Measurements from ENCODE around the gene CPED1.

- TF ChIP-seq, protein P1, sequence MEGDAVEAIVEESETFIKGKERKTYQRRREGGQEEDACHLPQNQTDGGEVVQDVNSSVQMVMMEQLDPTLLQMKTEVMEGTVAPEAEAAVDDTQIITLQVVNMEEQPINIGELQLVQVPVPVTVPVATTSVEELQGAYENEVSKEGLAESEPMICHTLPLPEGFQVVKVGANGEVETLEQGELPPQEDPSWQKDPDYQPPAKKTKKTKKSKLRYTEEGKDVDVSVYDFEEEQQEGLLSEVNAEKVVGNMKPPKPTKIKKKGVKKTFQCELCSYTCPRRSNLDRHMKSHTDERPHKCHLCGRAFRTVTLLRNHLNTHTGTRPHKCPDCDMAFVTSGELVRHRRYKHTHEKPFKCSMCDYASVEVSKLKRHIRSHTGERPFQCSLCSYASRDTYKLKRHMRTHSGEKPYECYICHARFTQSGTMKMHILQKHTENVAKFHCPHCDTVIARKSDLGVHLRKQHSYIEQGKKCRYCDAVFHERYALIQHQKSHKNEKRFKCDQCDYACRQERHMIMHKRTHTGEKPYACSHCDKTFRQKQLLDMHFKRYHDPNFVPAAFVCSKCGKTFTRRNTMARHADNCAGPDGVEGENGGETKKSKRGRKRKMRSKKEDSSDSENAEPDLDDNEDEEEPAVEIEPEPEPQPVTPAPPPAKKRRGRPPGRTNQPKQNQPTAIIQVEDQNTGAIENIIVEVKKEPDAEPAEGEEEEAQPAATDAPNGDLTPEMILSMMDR (IDR thresholded peaks at IDR 0.05): no peak
- no peak for TF ChIP-seq KAT7 (CRISPR knock-in tag; IDR thresholded peaks at IDR 0.05; ENCODE audit: borderline replicate concordance)
Measured at GRCh38 chr7:121294448-121294992, 306.0 kb downstream of the CPED1 start.

All from WTC11 (cell line).